ENCODE results near the gene HARBI1.

The HARBI1 gene

GRCh38 chr11:46609386-46609785 lies 7.6 kb downstream of the HARBI1 start:
- TF ChIP-seq CTCF (IDR thresholded peaks at IDR 0.05; ENCODE audit: borderline replicate concordance, extremely low read depth, low read length, poor library complexity, severe bottlenecking): no peak
- no peak for TF ChIP-seq EZH2 (IDR thresholded peaks at IDR 0.05; ENCODE audit: borderline replicate concordance, low read depth, low read length, severe bottlenecking)

GRCh38 chr11:46607516-46607915 lies 9.5 kb downstream of the HARBI1 start:
- no peak overlapping the region for H2AFZ ChIP-seq (ENCODE audit: low read depth, low read length)
- DNase-seq: no peak
- no peak overlapping the region for H3K9ac ChIP-seq (ENCODE audit: low read depth, low read length)
- H3K36me3 ChIP-seq (ENCODE audit: insufficient read depth, low read length): peaks cover 7% of the 10 kb centered on the region
- H3K4me3 ChIP-seq (ENCODE audit: low read depth in 1 of 2, low read length in 2 of 2): no peak overlapping the region
- no peak overlapping the region for H3K4me2 ChIP-seq (ENCODE audit: insufficient read depth, low read length)
- TF ChIP-seq EZH2 (IDR thresholded peaks at IDR 0.05; ENCODE audit: borderline replicate concordance, low read depth, low read length, severe bottlenecking) (no peak), CTCF (IDR thresholded peaks at IDR 0.05; ENCODE audit: borderline replicate concordance, extremely low read depth, low read length, poor library complexity, severe bottlenecking) (no peak)
- H3K79me2 ChIP-seq (ENCODE audit: insufficient read depth, low read length): peaks cover 2% of the 10 kb centered on the region; the same call in 1 of the 2 replicates
- H3K9me3 ChIP-seq (ENCODE audit: insufficient read depth, low read length, severe bottlenecking): no peaks in the 10 kb centered on the region
- H3K4me1 ChIP-seq (ENCODE audit: insufficient read depth, low read length): peaks cover 8% of the 10 kb centered on the region
- H3K27ac ChIP-seq (ENCODE audit: low read length): no peak overlapping the region
- no peaks in the 10 kb centered on the region for H3K27me3 ChIP-seq (ENCODE audit: insufficient read depth, low read length, poor library complexity)
- H4K20me1 ChIP-seq (ENCODE audit: insufficient read depth, low read length): no peaks in the 10 kb centered on the region
- ATAC-seq (ENCODE audit: insufficient read depth, low read depth): no peak

More at GRCh38 chr11:46609386-46609785, 7.6 kb downstream of the HARBI1 start:
- Histone ChIP-seq H3K36me3 (ENCODE audit: insufficient read depth, low read length) (no peaks in the 10 kb centered on the region), H3K79me2 (ENCODE audit: insufficient read depth, low read length) (peaks cover 6% of the 10 kb centered on the region), H3K4me2 (ENCODE audit: insufficient read depth, low read length) (no peak overlapping the region), H3K27me3 (ENCODE audit: insufficient read depth, low read length, poor library complexity) (no peaks in the 10 kb centered on the region), H3K4me1 (ENCODE audit: insufficient read depth, low read length) (peaks cover 17% of the 10 kb centered on the region), H2AFZ (ENCODE audit: low read depth, low read length) (no peak overlapping the region), H3K4me3 (ENCODE audit: low read depth in 1 of 2, low read length in 2 of 2) (no peak overlapping the region), H3K9ac (ENCODE audit: low read depth, low read length) (no peak overlapping the region), H4K20me1 (ENCODE audit: insufficient read depth, low read length) (no peaks in the 10 kb centered on the region), H3K27ac (ENCODE audit: low read length) (no peak overlapping the region), H3K9me3 (ENCODE audit: insufficient read depth, low read length, severe bottlenecking) (no peaks in the 10 kb centered on the region)
- DNase-seq (no peak), ATAC-seq (ENCODE audit: insufficient read depth, low read depth) (no peak)

DNA sequence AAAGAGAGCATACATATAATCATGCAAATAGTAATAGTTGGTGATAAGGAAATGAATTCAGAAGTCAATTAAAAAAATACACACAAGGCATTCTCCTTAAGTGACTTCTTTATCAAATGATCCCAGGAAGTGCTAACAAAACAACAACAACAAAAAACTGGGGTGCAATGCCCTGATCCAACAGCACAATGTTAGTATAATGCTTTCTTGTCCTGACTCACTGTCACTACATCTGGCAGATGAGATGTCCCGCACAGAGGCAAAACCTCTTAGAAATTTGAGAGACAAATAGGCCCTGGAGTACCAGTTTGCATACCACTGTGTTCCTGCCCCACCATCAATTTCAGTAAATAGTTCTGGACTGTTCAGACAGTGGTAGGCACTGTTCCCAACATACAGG lies 12.2 kb downstream of the HARBI1 start:
- TF ChIP-seq EZH2 (IDR thresholded peaks at IDR 0.05; ENCODE audit: borderline replicate concordance, low read depth, low read length, severe bottlenecking) (no peak), CTCF (IDR thresholded peaks at IDR 0.05; ENCODE audit: borderline replicate concordance, extremely low read depth, low read length, poor library complexity, severe bottlenecking) (no peak)
- Histone ChIP-seq H2AFZ (ENCODE audit: low read depth, low read length) (no peak overlapping the region), H3K79me2 (ENCODE audit: insufficient read depth, low read length) (peaks cover 2% of the 10 kb centered on the region; the same call in 1 of the 2 replicates), H3K4me1 (ENCODE audit: insufficient read depth, low read length) (no peaks in the 10 kb centered on the region), H4K20me1 (ENCODE audit: insufficient read depth, low read length) (no peaks in the 10 kb centered on the region), H3K9ac (ENCODE audit: low read depth, low read length) (no peak overlapping the region), H3K9me3 (ENCODE audit: insufficient read depth, low read length, severe bottlenecking) (no peaks in the 10 kb centered on the region), H3K27ac (ENCODE audit: low read length) (no peak overlapping the region), H3K4me3 (ENCODE audit: low read depth in 1 of 2, low read length in 2 of 2) (no peak overlapping the region), H3K36me3 (ENCODE audit: insufficient read depth, low read length) (peaks cover 10% of the 10 kb centered on the region), H3K4me2 (ENCODE audit: insufficient read depth, low read length) (no peak overlapping the region), H3K27me3 (ENCODE audit: insufficient read depth, low read length, poor library complexity) (no peaks in the 10 kb centered on the region)
- no peak for ATAC-seq (ENCODE audit: insufficient read depth, low read depth)
- DNase-seq: no peak
